Stimulated activated CD4-positive, alpha-beta T cell treated with anti-CD3 and anti-CD28 coated beads, TNF-alpha, amount 100 ng/mL, for 48 hours (primary cell): Measurements from ENCODE around the gene ARPP21.
"Not testable (repeated sequence)": the region's sequence is repeated elsewhere in the genome, so short reads cannot be mapped to it uniquely, and the experiment has no call there.

Experiments used
- DNase-seq, 3 donors: peaks; one replicate each; pipeline ENCODE4 v3.0.0-alpha.2; 2020; ENCODE audit warnings: low read depth in 3 of 3

The ARPP21 gene

GRCh38 chr3:35639254-35640186, at the start of gene ARPP21:
TSS of gene ARPP21 (plus strand) at chr3:35639525. CDS start at chr3:35681752, 42,227 bp downstream.
- no peak for DNase-seq

GRCh38 chr3:35592589-35593295, 46.6 kb upstream of the ARPP21 start:
- DNase-seq = no peak

- no peak for DNase-seq
These were observed 44.6 kb upstream of the ARPP21 start for GRCh38 chr3:35594739-35595138.

DNA sequence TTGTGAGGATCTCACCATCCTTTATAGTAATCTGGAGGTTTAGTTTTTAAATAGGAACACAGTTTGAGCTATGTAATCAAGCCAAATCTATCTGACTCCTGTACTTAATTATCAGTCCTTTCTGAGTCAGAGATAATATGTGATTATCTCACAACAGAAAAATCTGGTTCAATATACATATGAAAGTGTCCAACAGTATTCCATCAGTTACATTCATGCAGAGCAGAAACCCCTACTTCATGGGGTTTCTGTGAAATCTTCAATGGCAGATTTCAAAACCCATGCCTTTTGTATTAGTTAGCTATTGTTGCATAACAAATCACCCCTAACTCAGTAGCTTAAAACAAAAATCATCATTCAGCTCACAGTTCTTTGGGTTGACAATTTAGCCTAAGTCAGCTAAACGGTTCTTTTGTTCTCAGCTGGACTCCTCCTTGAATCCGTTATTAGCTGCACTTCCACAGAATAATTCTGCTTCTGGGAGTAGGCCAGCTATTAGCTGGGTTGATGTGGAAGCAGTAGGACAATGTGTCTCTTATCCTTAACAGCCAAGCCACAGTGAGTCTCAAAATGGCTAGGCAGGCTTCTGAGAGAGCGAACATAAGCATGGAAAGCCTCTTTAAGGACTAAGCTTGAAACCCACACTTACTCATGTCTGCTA, 42.9 kb upstream of the ARPP21 start:
- DNase-seq = no peak

DNA sequence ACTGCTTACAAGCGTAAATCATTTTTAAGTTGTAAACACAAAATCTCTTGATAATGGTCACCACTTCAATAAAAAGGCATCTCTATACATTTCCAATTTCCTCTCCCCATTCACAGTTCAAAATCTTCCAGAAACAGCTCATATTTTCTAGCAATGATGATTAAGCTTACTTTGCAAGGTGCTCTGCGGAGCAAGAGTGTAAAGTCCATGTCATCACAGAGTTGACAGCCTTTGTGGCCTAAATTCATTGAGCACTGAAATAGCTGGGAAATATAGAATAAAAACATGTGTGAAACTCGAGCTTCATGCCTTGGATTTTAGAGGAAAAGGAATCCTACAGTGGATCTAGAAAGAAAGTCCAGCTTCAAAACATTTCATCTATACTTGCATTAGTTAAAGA, 41.8 kb upstream of the ARPP21 start:
- no peak for DNase-seq

GRCh38 chr3:35598804-35599203, 40.5 kb upstream of the ARPP21 start:
- no peak for DNase-seq

- DNase-seq = no peak
These were observed 37.4 kb upstream of the ARPP21 start for GRCh38 chr3:35601959-35602358.

DNA sequence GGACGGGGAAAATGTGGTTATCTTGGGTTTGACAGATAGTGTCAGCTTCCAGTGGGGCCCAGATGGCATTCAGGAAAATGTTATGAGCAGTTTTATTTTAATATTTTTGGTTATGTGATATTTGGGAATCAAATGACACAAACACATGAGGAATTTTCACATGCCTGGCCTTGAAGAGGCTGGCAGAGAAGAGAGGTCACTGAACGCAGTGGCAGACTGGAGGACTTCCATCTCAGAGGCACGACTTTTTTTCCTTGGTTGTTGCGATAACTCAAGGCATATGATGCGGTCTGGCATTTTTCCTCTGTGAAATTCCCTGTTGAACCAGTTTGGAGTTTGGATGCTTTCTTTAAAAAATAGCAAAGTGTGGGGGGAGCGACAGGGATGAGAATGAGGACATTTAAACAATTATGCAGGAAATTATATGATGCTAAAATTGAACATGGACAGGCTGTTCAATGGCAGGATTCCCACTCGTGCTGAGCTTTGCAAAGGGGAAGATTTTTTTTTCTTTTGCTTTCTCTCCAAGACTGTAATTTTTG, 36.9 kb upstream of the ARPP21 start:
- no peak for DNase-seq

DNA sequence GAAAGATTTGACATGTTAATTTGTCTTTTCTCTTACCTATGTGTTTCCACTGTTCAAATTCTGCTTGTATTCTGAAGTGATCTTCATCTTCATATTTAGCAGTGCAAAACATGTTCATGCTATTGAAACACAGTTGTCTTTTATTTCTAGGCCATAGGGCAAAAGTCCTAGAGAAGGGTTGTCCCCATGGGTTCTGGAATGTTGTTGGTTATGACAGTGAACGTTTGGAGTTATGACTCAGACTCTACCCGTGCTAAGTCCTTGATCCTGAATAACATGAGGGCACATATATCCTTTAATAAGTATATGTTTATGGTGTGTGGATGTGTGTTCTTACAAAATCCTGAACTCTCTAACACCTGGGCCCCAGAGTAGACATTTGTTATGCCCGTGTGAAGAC, 23.0 kb upstream of the ARPP21 start:
- no peak for DNase-seq

DNA sequence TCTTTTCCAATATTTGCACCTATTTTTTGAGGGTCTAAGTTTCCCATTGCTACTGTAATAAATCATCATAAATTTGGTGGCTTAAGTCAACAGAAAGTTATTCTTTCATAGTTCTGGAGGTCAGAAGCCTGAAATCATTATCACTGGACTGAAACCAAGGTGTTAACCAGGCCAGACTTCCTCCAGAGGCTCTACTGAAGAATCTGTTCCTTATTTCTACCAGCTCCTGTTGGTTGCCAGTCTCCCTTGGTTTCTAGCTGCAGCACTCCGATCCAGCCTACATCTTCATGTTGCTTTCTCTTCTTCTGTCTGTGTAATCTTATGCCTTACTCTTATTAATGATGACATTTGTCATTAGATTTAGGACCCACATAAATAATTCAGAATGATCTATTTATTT, 22.0 kb upstream of the ARPP21 start:
- no peak for DNase-seq

DNA sequence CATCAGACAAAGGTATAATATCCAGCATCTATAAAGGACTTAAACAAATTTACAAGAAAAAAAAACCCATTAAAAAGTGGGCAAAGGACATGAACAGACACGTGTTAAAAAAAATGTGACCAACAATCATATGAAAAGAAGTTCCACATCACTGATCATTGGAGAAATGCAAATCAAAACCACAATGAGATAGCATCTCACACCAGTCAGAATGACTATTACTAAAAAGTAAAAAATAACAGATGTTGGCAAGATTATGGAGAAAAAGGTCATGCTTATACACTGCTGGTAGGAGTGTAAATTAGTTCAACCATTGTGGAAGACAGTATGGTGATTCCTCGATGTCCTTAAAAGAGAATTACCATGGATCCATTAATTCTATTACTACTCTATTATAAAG, 19.1 kb upstream of the ARPP21 start:
- DNase-seq = not testable (repeated sequence)

GRCh38 chr3:35624698-35625097, 14.6 kb upstream of the ARPP21 start:
- no peak for DNase-seq

DNA sequence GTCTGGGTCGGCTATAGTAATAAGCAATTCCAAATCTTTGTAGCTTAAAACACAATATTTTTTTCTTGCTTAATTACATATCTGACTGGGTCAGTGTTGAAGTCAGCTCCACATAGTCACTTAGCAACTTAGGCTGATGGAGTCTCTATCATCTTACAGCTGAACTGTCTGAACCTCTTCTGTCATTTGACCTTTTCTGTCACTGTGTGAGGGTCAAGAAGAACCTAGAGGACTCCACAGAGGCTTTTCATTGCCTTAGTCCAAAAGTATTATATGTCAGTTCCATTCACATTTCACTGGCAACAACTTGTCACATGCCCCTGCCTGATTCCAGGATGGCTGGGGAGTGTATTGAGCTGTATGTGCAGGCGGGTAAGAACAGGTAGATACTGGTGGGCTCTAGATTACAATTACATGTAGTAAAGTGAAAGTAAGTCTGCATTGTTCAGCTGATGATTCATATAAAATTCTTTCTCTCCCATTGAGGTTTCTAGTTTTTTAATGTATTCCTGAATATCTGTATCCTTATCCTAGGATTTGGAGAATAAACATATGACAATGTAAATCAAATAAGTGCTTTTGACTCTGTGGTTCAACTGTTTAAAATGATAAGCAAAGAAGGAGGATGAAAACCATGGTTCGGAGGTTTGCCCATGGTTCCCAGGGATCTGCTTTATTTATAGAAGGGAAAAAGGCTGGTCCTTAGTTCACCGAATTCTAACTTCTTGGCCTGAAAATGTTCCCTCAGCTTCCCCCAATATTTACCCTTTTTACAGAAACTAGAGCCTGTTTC, 5.8 kb upstream of the ARPP21 start:
- no peak for DNase-seq

GRCh38 chr3:35635407-35635806, 3.9 kb upstream of the ARPP21 start:
- no peak for DNase-seq

DNA sequence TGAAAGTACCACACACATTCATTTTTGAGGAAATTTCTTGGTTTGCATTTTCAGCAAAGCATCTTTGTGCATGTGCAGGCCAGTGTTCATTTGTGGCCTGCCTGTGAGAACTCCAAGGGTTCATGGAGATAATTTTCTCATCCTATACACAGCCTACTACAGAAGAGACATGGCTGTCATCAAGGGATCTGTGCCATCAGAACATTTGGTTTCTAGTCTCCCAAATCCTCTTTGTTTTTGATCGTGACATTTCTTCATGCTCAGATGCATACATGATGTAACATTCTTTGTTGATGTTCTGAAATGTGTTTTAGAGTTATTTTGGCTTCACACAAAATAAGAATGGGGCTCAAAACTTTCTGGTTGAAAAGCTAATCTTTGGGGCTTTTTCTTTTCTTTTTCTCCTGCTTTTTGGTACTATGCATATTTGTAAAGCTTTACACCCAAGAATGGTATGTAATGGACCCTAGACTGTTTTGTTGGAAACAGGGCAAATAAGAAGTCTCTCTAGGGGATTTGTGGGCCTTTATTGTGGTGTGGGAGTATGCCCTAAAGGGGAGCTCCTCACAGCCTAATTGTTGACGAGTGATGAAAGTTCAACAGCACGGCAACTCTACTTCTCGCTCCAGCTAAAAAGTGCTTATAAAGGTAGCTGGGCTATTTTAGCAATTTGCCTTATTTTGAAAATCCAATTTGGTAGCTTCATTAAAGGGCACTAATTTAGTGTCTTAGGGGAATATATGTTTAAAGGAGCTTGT, 3.2 kb upstream of the ARPP21 start:
- no peak for DNase-seq

DNA sequence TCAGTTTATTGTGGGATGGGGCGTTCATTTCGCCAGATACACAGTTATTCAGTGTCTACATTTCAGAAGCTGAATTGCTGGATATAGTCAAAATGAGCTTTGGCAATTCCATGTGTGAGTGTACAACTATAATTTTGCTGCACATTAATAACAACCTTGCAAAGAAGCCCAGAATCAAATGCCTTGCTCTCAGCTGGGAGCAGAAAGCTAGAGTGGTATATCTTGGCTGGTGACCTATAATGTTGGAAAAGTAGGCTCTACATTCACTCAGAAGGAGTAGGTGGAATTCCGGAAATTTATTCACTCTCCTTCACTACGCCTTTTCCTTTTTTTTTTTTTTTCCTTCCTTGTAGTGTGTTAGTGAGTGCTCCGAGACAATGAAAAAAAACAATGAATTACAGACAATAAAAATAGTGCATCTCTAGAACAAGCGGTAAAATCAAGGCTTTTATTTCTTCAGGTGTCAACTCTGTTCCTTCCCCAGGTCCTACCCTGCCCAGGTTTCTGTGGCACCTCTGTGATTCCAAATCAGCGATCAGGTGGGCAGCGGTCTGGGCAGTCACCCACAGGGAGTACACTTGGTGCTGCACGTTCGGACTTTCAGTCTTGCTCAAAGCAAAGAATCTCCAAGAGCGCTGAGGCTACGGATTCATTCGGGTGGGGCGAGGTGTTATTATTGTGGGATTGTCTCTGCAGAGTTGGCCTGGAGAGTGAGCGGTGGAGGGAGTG, 910 bp upstream of the ARPP21 start:
- no peak for DNase-seq

- DNase-seq = no peak
These were observed 408 bp upstream of the ARPP21 start for GRCh38 chr3:35638980-35639253.

DNA sequence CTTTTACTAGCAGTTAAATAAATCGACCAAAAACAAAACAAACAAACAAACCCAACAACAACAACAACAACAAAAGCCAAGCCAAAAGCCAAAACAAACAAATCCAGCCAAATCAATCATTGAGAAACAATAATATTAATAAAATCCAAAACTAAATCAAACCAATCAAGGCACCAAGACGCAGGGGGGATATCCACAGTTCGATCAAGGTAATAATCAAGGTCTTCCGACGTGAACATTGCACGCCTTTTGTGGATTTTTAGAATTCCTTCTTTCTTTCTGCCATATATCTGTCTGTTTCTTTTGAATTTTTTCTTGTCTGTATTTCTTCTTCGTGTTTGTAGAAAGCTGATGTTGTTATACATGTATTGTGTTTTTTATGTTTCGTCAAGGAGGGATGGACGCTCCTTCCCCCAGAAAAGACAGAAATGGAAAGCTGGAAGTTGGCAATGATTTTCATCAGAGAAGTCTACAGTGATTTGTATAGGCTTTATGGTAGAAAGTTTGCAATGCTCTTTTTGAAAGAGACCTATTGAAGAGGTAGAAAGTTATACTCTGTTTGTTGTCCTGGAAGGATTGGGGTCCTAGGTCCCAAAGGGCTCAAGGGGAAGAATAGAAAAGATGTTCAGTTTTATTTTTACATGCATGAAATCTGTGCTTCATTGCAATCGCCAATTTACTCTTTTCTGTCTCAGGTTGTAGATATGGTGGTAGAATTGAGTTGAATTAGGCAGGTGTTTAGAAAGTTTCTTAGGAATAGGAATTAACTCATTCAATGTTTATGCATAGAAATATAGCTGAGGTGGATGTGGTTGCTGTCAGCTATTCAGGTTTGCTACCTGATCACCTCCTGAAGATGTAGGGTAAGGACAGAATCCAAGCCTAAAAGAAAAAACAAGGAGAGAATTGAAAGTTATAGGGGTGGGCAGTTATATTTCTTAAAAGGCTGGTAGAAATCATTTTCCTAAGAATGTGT, 1.2 kb downstream of the ARPP21 start:
- DNase-seq = no peak

GRCh38 chr3:35641331-35641730, 2.0 kb downstream of the ARPP21 start:
- DNase-seq = no peak
